Esophagus squamous epithelium (tissue), 5 donors: Measurements from ENCODE around the gene REPS2. TPM values are rescaled to one million over a fixed set of nuclear protein-coding genes. Genes with fewer than 3 reads are reported as not detected.

Experiments used
- DNase-seq: peaks from one replicate; lab custom pipeline; 2025; lab: John Stamatoyannopoulos, UW
- H3K27ac ChIP-seq, 4 donors: fragments of 200-600 bp; sonication (generic); one replicate each; pipeline ENCODE4 v1.5.1; 2016 to 2019; ENCODE audit warnings: mild to moderate bottlenecking in 1 of 4
- H3K27me3 ChIP-seq, 4 donors: fragments of 200-600 bp; sonication (generic); 1 replicate in 3 of 4; 2 replicates in 1 of 4; pipeline versions ENCODE4 v1.5.1 to v1.6.0; 2017 to 2021; ENCODE audit warnings: antibody characterized with exemption in 1 of 4
- H3K36me3 ChIP-seq, 3 donors: fragments of 200-600 bp; sonication (generic); one replicate each; pipeline ENCODE4 v1.5.1; 2016 to 2019
- H3K4me1 ChIP-seq, 3 donors: fragments of 200-600 bp; sonication (generic); one replicate each; pipeline ENCODE4 v1.5.1; 2017 to 2019
- H3K4me3 ChIP-seq, 4 donors: fragments of 200-600 bp; sonication (generic); 1 replicate in 3 of 4; 2 replicates in 1 of 4; pipeline ENCODE4 v1.5.1; 2016 to 2019; ENCODE audit warnings: mild to moderate bottlenecking in 2 of 4, moderate library complexity in 1 of 4
- H3K9me3 ChIP-seq, 3 donors: fragments of 200-600 bp; sonication (generic); one replicate each; pipeline ENCODE4 v1.5.1; 2016 to 2019
- CTCF ChIP-seq, 6 experiments: fragments of 450-650 bp in 4 of 6; fragments of 200-600 bp in 2 of 6; sonication (generic) in 2 of 6; IDR thresholded peaks; one replicate each; pipeline ENCODE4 v1.5.1; 2016 to 2019; ENCODE audit warnings: antibody characterized with exemption in 6 of 6, mild to moderate bottlenecking in 4 of 6, moderate library complexity in 4 of 6
- POLR2A ChIP-seq, 4 donors: fragments of 450-650 bp; IDR thresholded peaks; one replicate each; pipeline ENCODE4 v1.6.1; 2017; ENCODE audit warnings: antibody characterized with exemption in 4 of 4, mild to moderate bottlenecking in 4 of 4, moderate library complexity in 3 of 4
- WGBS, 2 donors: methylation state at CpG; one replicate each; pipeline ENCODE4 v1.1.5; 2018; 5-methylcytosine and 5-hydroxymethylcytosine counted together
- intact Hi-C: fragments of 100-400 bp; cut with DNase I; formaldehyde crosslinking; loops from one replicate; pipeline ENCODE4 v1.15.0; 2022
- total RNA-seq, 4 donors: library from RNA; depleted of rRNA; stranded (reverse); fragments of >200 nt; gene quantifications; one replicate each; pipeline ENCODE4 v1.1.0, GENCODE V29; 2016
- donor health status: DM: yes; HTN: yes; CAD: no.

The REPS2 gene
- total RNA-seq, 4 donors from 2014 or later: 0.97 to 12.8 (median 3.0) TPM

GRCh38 chrX:16916561-16916960, 29.9 kb upstream of the REPS2 start:
- H3K4me1 ChIP-seq: no peaks in the 10 kb centered on the region
- no peak overlapping the region for H3K27ac ChIP-seq
- H3K9me3 ChIP-seq: no peaks in the 10 kb centered on the region
- no peak for DNase-seq
- H3K36me3 ChIP-seq: no peaks in the 10 kb centered on the region
- H3K4me3 ChIP-seq: no peak overlapping the region
- WGBS, 2 donors: 78 to 91% methylated on average over 5 of the region's 5 CpGs
- no peaks in the 10 kb centered on the region for H3K27me3 ChIP-seq
- TF ChIP-seq CTCF (IDR thresholded peaks at IDR 0.05): no peak
- no peak for TF ChIP-seq POLR2A (IDR thresholded peaks at IDR 0.05)
- intact Hi-C loops: no loop called here

GRCh38 chrX:16917120-16917519, 29.3 kb upstream of the REPS2 start:
- Histone ChIP-seq H3K27me3 (no peaks in the 10 kb centered on the region), H3K27ac (no peak overlapping the region), H3K9me3 (no peaks in the 10 kb centered on the region), H3K36me3 (no peaks in the 10 kb centered on the region), H3K4me3 (no peak overlapping the region), H3K4me1 (no peaks in the 10 kb centered on the region)
- DNase-seq: no peak
- TF ChIP-seq CTCF (IDR thresholded peaks at IDR 0.05) (no peak), POLR2A (IDR thresholded peaks at IDR 0.05) (no peak)
- WGBS, 2 donors: 82 to 92% methylated on average over 5 of the region's 6 CpGs
- intact Hi-C loops: no loop called here

- DNase-seq: no peak
- no peaks in the 10 kb centered on the region for H3K27me3 ChIP-seq
- no peaks in the 10 kb centered on the region for H3K36me3 ChIP-seq
- H3K4me3 ChIP-seq: no peak overlapping the region
- no peaks in the 10 kb centered on the region for H3K4me1 ChIP-seq
- no peak for TF ChIP-seq CTCF (IDR thresholded peaks at IDR 0.05)
- TF ChIP-seq POLR2A (IDR thresholded peaks at IDR 0.05): no peak
- intact Hi-C loops: no loop called here
- no peaks in the 10 kb centered on the region for H3K9me3 ChIP-seq
- H3K27ac ChIP-seq: no peak overlapping the region
These were observed 27.5 kb upstream of the REPS2 start for GRCh38 chrX:16918979-16919378.

GRCh38 chrX:16920075-16920474, 26.4 kb upstream of the REPS2 start:
- no peak for DNase-seq
- intact Hi-C loops: no loop called here
- Histone ChIP-seq H3K36me3 (no peaks in the 10 kb centered on the region), H3K27me3 (no peaks in the 10 kb centered on the region), H3K9me3 (no peaks in the 10 kb centered on the region), H3K27ac (no peak overlapping the region), H3K4me3 (no peak overlapping the region), H3K4me1 (no peaks in the 10 kb centered on the region)
- TF ChIP-seq POLR2A (IDR thresholded peaks at IDR 0.05) (no peak), CTCF (IDR thresholded peaks at IDR 0.05) (no peak)

- no peak for DNase-seq
- intact Hi-C loops: no loop called here
- no peak overlapping the region for H3K4me3 ChIP-seq
- H3K9me3 ChIP-seq: no peaks in the 10 kb centered on the region
- no peak overlapping the region for H3K27ac ChIP-seq
- no peaks in the 10 kb centered on the region for H3K4me1 ChIP-seq
- TF ChIP-seq CTCF (IDR thresholded peaks at IDR 0.05) (no peak), POLR2A (IDR thresholded peaks at IDR 0.05) (no peak)
- H3K36me3 ChIP-seq: no peaks in the 10 kb centered on the region
- WGBS, 2 donors: 90 to 94% methylated on average over 3 of the region's 3 CpGs
- no peaks in the 10 kb centered on the region for H3K27me3 ChIP-seq
These were observed 23.3 kb upstream of the REPS2 start for GRCh38 chrX:16923157-16923556.
